ENCODE data around the gene ZFAND6.

DNA sequence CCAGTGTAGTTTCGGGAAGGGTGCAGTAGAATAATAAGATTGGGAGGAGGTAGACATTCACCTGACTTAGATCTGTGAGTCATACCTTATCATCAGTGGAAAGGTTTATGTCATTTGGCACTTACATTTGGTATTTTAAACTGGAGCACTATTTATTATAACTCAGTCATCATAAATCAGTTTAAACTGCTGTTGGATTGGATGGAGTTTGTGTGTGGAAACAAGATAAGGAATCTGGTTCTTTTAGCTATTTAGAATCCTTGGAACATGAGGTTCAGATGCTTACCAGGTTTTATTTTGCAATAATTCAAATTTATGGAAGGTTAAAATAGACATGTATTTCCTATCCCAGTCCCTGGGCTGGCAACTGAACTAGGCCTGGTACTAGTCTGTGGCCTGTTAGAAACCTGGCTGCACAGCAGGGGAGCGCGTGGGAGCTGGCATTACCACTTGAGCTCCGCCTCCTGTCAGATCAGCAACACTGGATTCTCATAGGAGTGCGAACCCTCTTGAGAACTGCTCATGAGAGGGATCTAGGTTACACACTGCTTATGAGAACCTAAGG is 34.5 kb downstream of the ZFAND6 start:
- TF ChIP-seq, protein P1, sequence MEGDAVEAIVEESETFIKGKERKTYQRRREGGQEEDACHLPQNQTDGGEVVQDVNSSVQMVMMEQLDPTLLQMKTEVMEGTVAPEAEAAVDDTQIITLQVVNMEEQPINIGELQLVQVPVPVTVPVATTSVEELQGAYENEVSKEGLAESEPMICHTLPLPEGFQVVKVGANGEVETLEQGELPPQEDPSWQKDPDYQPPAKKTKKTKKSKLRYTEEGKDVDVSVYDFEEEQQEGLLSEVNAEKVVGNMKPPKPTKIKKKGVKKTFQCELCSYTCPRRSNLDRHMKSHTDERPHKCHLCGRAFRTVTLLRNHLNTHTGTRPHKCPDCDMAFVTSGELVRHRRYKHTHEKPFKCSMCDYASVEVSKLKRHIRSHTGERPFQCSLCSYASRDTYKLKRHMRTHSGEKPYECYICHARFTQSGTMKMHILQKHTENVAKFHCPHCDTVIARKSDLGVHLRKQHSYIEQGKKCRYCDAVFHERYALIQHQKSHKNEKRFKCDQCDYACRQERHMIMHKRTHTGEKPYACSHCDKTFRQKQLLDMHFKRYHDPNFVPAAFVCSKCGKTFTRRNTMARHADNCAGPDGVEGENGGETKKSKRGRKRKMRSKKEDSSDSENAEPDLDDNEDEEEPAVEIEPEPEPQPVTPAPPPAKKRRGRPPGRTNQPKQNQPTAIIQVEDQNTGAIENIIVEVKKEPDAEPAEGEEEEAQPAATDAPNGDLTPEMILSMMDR (conservative IDR thresholded peaks at IDR 0.05 in 1 of 2, IDR thresholded peaks at IDR 0.05 in 1 of 2; ENCODE audit: low read depth in 1 of 2, low read length in 2 of 2): no peak
- TF ChIP-seq EZH2 (IDR thresholded peaks at IDR 0.05; ENCODE audit: low read length, missing control alignments): no peak
